GM18520 (cell line): ENCODE measurements around the gene CDKN3.
"Not testable (repeated sequence)": the region's sequence is repeated elsewhere in the genome, so short reads cannot be mapped to it uniquely, and the experiment has no call there.

Experiments
- ATAC-seq: cut with Tn5 transposase; IDR thresholded peaks from one replicate; pipeline ENCODE4 v1.9.1; 2021; ENCODE audit not compliant: unreplicated experiment

Gene CDKN3

GRCh38 chr14:54453990-54454389 is 57.2 kb downstream of the CDKN3 start:
- ATAC-seq = not testable (repeated sequence)

- no peak for ATAC-seq
Measured at GRCh38 chr14:54455363-54455762, 58.6 kb downstream of the CDKN3 start.

GRCh38 chr14:54456820-54457608 is 60.2 kb downstream of the CDKN3 start:
- ATAC-seq = not testable (repeated sequence)

GRCh38 chr14:54457609-54457996 is 60.8 kb downstream of the CDKN3 start:
- no peak for ATAC-seq

- ATAC-seq = not testable (repeated sequence)
Measured at GRCh38 chr14:54458536-54458935, 61.7 kb downstream of the CDKN3 start.

- ATAC-seq = no peak
Measured at GRCh38 chr14:54459106-54459505, 62.3 kb downstream of the CDKN3 start.

GRCh38 chr14:54462048-54462447 is 65.2 kb downstream of the CDKN3 start:
- no peak for ATAC-seq

GRCh38 chr14:54465654-54466053 is 68.8 kb downstream of the CDKN3 start:
- no peak for ATAC-seq

GRCh38 chr14:54467280-54467679 is 70.5 kb downstream of the CDKN3 start:
- no peak for ATAC-seq
